Smooth muscle cell (in vitro differentiated cells): ENCODE data around the gene CELF4. TPM values are rescaled to one million over a fixed set of nuclear protein-coding genes. Genes with fewer than 3 reads are reported as not detected.
"Not testable (repeated sequence)": the region's sequence is repeated elsewhere in the genome, so short reads cannot be mapped to it uniquely, and the experiment has no call there.

Source experiments
- DNase-seq: peaks from one replicate; lab custom pipeline; 2025; ENCODE audit not compliant: unreplicated experiment; lab: John Stamatoyannopoulos, UW
- H2AFZ ChIP-seq: fragments of 200-600 bp; sonication (generic); 2 replicates; pipeline ENCODE4 v1.6.0; 2016; ENCODE audit warnings: antibody characterized with exemption, low read depth, mild to moderate bottlenecking
- H3F3A ChIP-seq: fragments of 200-600 bp; sonication (generic); 2 replicates; pipeline ENCODE4 v1.6.0; 2017; ENCODE audit warnings: antibody characterized with exemption, low read depth
- H3K27ac ChIP-seq: fragments of 200-600 bp; sonication (generic); 2 replicates; pipeline ENCODE4 v1.5.1; 2016; ENCODE audit warnings: low read depth, mild to moderate bottlenecking
- H3K27me3 ChIP-seq: fragments of 200-600 bp; sonication (generic); 2 replicates; pipeline ENCODE4 v1.6.1; 2016; ENCODE audit warnings: low read depth, mild to moderate bottlenecking
- H3K36me3 ChIP-seq: fragments of 200-600 bp; sonication (generic); 2 replicates; pipeline ENCODE4 v1.5.1; 2016; ENCODE audit warnings: low read depth
- H3K4me1 ChIP-seq: fragments of 200-600 bp; sonication (generic); 2 replicates; pipeline ENCODE4 v1.5.1; 2016; ENCODE audit warnings: low read depth
- H3K4me2 ChIP-seq: fragments of 200-600 bp; sonication (generic); 2 replicates; pipeline ENCODE4 v1.6.0; 2016; ENCODE audit warnings: mild to moderate bottlenecking
- H3K4me3 ChIP-seq: fragments of 200-600 bp; sonication (generic); 2 replicates; pipeline ENCODE4 v1.5.1; 2016; ENCODE audit warnings: mild to moderate bottlenecking
- H3K79me2 ChIP-seq: fragments of 200-600 bp; sonication (generic); 2 replicates; pipeline ENCODE4 v1.6.0; 2016; ENCODE audit warnings: low read depth, mild to moderate bottlenecking
- H3K9ac ChIP-seq: fragments of 200-600 bp; sonication (generic); 2 replicates; pipeline ENCODE4 v1.6.0; 2016; ENCODE audit warnings: low read depth
- H3K9me3 ChIP-seq: fragments of 200-600 bp; sonication (generic); replicated peaks from 2 replicates; pipeline ENCODE4 v1.5.1; 2016; ENCODE audit warnings: low read depth
- H4K20me1 ChIP-seq: fragments of 200-600 bp; sonication (generic); 2 replicates; pipeline ENCODE4 v1.6.0; 2016; ENCODE audit warnings: low read depth
- WGBS: methylation state at CpG from one replicate; pipeline ENCODE4 v1.1.7; 2016; ENCODE audit warnings: low lambda C conversion rate; 5-methylcytosine and 5-hydroxymethylcytosine counted together
- polyA plus RNA-seq: library from polyadenylated mRNA; unstranded; fragments of >200 nt; fragmentation: Nextera tagmentation; extraction: Ambion mirVana; gene quantifications from 2 replicates; pipeline ENCODE4 v1.2.1, GENCODE V29; 2016
- total RNA-seq: library from RNA; depleted of rRNA; stranded (reverse); fragments of >200 nt; gene quantifications from 2 replicates; pipeline ENCODE4 v1.2.3, GENCODE V29; 2014
- TF ChIP-seq, protein P1 (sequence below): fragments of 200-600 bp; sonication (generic); IDR thresholded peaks from 2 replicates; pipeline ENCODE4 v1.5.1; 2017; ENCODE audit warnings: borderline replicate concordance, mild to moderate bottlenecking, antibody characterized with exemption; ENCODE audit not compliant: insufficient read depth, poor library complexity, severe bottlenecking

Gene CELF4
- total and polyA plus RNA-seq, 2 experiments from 2014 or later, result 0.40 TPM; not detected in 1

DNA sequence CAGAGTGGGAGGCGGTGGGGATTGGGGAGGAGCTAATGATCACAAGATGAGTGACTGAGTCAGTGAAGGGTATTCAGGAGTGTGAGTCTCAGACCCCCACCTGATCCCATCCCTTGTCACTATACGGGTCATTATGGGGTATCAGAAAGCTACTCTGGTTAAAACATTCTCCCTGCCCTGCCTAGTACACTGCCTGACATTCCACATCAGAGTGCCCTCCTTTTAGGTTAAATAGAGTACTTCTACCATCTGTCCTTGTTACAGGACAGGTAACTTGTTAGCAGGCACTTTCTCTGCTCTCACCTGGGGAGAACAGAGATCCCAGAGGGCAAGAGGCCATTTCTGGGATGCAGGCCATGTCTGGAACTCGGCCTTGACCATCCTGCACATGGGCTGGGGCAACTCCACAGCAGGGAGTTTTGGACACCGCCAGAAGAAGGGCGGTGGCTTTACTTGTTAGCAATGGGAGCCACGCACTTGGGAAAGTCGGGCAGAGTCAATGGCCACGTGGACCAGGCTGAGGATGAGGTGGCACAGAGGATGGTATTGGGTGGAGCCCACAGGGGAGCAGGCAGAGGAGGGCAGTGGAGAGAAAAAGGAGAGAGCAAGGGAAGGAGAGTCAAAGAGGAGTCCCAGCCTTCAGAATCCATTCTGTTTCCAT is 98.5 kb downstream of the CELF4 start:
- no peaks in the 10 kb centered on the region for H3K79me2 ChIP-seq
- H3K4me2 ChIP-seq, result no peak overlapping the region
- H4K20me1 ChIP-seq, result no peaks in the 10 kb centered on the region
- H3K9ac ChIP-seq, result no peak overlapping the region
- H3K4me1 ChIP-seq, result peaks cover 5% of the 10 kb centered on the region
- no peak for DNase-seq
- H3K36me3 ChIP-seq, result no peaks in the 10 kb centered on the region
- no peaks in the 10 kb centered on the region for H3K9me3 ChIP-seq
- TF ChIP-seq, protein P1, sequence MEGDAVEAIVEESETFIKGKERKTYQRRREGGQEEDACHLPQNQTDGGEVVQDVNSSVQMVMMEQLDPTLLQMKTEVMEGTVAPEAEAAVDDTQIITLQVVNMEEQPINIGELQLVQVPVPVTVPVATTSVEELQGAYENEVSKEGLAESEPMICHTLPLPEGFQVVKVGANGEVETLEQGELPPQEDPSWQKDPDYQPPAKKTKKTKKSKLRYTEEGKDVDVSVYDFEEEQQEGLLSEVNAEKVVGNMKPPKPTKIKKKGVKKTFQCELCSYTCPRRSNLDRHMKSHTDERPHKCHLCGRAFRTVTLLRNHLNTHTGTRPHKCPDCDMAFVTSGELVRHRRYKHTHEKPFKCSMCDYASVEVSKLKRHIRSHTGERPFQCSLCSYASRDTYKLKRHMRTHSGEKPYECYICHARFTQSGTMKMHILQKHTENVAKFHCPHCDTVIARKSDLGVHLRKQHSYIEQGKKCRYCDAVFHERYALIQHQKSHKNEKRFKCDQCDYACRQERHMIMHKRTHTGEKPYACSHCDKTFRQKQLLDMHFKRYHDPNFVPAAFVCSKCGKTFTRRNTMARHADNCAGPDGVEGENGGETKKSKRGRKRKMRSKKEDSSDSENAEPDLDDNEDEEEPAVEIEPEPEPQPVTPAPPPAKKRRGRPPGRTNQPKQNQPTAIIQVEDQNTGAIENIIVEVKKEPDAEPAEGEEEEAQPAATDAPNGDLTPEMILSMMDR, result no peak
- no peaks in the 10 kb centered on the region for H3F3A ChIP-seq
- no peak overlapping the region for H3K27ac ChIP-seq
- H3K27me3 ChIP-seq, result no peaks in the 10 kb centered on the region
- 93% methylated on average over 8 of the region's 8 CpGs for WGBS
- no peak overlapping the region for H2AFZ ChIP-seq
- H3K4me3 ChIP-seq, result no peak overlapping the region

DNA sequence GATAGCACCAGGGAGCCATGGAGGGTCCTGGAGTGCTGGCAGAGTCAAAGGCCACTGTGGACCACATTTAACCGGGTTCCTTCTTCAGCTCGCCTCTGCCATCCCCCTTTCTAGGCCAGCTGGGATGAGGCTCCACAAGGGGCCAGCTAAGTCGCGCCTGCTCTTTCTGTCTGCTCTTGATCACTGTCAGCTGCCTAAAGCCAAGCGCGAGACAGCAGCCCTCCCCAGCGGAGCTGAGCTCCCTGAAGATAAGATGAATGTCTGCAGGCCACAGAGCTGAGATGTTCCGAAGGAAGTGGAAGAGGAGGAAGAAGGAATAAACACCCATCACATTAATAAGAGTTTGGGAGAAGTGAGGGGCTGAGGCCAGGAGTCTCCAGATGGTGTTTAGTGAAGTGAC is 99.6 kb downstream of the CELF4 start:
- no peaks in the 10 kb centered on the region for H3K79me2 ChIP-seq
- TF ChIP-seq, protein P1, result no peak
- H2AFZ ChIP-seq, result no peak overlapping the region
- no peaks in the 10 kb centered on the region for H3K36me3 ChIP-seq
- no peak overlapping the region for H3K4me3 ChIP-seq
- H3K27ac ChIP-seq, result no peak overlapping the region
- no peak overlapping the region for H3K9ac ChIP-seq
- H3K4me1 ChIP-seq, result peaks cover 5% of the 10 kb centered on the region
- WGBS, result 8% methylated on average over 8 of the region's 8 CpGs
- H3K27me3 ChIP-seq, result no peaks in the 10 kb centered on the region
- peak; percentile 23 for DNase-seq
- no peaks in the 10 kb centered on the region for H4K20me1 ChIP-seq
- H3F3A ChIP-seq, result no peaks in the 10 kb centered on the region
- H3K9me3 ChIP-seq, result no peaks in the 10 kb centered on the region
- peak overlapping the region; percentile 67 for H3K4me2 ChIP-seq

DNA sequence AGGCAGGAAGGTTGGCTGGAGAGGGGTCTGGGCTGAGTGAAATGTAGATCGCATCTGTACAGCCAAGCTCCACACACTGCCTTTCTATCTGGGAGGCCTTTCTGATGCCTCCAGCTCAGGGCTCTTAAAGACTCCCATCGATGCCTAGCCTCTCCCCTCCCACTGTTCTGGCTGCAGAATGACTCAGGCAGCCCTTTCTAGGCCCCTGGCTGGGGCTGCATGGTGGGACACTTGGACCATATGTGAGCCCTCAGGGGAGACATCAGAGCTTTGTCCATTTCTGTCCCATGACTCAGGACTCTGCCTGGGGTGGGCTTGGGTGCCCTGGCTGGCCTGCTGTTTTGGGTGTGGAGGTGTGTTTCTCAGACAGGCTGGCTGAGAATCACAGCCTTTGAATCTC is 101.3 kb downstream of the CELF4 start:
- Histone ChIP-seq H3K4me2 (peak overlapping the region; percentile 40), H3K9ac (no peak overlapping the region), H3K36me3 (no peaks in the 10 kb centered on the region), H4K20me1 (no peaks in the 10 kb centered on the region), H3K27me3 (no peaks in the 10 kb centered on the region), H3K9me3 (no peaks in the 10 kb centered on the region), H3K4me3 (no peak overlapping the region), H2AFZ (no peak overlapping the region), H3K4me1 (peaks cover 5% of the 10 kb centered on the region), H3K79me2 (no peaks in the 10 kb centered on the region), H3F3A (no peaks in the 10 kb centered on the region), H3K27ac (no peak overlapping the region)
- no peak for DNase-seq
- WGBS, result 24% methylated on average over 2 of the region's 2 CpGs
- TF ChIP-seq, protein P1, result no peak

DNA sequence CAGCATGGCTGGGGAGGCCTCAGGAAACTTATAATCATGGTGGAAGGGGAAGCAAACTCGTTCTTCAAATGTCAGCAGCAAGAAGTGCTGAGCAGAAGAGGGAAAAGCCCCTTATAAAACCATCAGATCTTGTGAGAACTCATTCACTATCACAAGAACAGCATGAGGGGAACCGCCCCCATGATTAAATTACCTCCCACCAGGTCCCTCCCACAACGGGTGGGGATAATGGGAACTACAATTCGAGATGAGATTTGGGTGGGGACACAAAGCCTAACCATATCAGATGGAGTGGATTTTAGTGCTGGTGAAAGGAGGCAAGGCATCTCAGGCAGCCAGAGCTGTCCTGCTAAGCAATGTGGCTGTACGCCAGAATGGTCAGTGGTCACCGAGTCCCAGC is 104.3 kb downstream of the CELF4 start:
- H3K9ac ChIP-seq, H3K27me3 ChIP-seq, H4K20me1 ChIP-seq, H3K4me2 ChIP-seq, H3K27ac ChIP-seq, H3K4me3 ChIP-seq, H3F3A ChIP-seq, H3K9me3 ChIP-seq, H3K36me3 ChIP-seq, H2AFZ ChIP-seq, DNase-seq, H3K79me2 ChIP-seq: not testable (repeated sequence)
- 81% methylated on average over 6 of the region's 6 CpGs for WGBS
- peaks cover 11% of the 10 kb centered on the region for H3K4me1 ChIP-seq
